HEK293 (cell line): ENCODE data around the gene RBM42.

ENCODE experiments used
- BCL11A ChIP-seq: fragments of 450-650 bp; formaldehyde crosslinking; IDR thresholded peaks from 2 replicates; pipeline ENCODE4 v1.5.1; 2016; ENCODE audit warnings: low read depth, missing biosample characterization, missing genetic modification characterization
- BCL11B ChIP-seq: fragments of 450-650 bp; formaldehyde crosslinking; IDR thresholded peaks from 2 replicates; pipeline ENCODE4 v1.5.1; 2016; ENCODE audit warnings: low read depth, missing biosample characterization, missing genetic modification characterization
- KLF8 ChIP-seq: fragments of 450-650 bp; formaldehyde crosslinking; IDR thresholded peaks from 2 replicates; pipeline ENCODE4 v1.5.1; 2016; ENCODE audit warnings: missing biosample characterization, missing genetic modification characterization
- REPIN1 ChIP-seq: fragments of 450-650 bp; formaldehyde crosslinking; IDR thresholded peaks from 2 replicates; pipeline ENCODE4 v1.5.1; 2017; ENCODE audit warnings: missing biosample characterization, missing genetic modification characterization, low read depth
- SCRT1 ChIP-seq: fragments of 450-650 bp; formaldehyde crosslinking; IDR thresholded peaks from 2 replicates; pipeline ENCODE4 v1.5.1; 2016; ENCODE audit warnings: missing biosample characterization, missing genetic modification characterization, borderline replicate concordance
- TRIM28 ChIP-seq: IDR thresholded peaks from 2 replicates; pipeline ENCODE4 v1.6.1; 2011; ENCODE audit warnings: low read length, control low read depth, borderline replicate concordance
- ZBTB11 ChIP-seq: fragments of 450-650 bp; formaldehyde crosslinking; conservative IDR thresholded peaks from 2 replicates; pipeline ENCODE4 v1.5.1; 2016; ENCODE audit warnings: low read depth, missing biosample characterization, missing genetic modification characterization
- ZNF292 ChIP-seq: fragments of 450-650 bp; formaldehyde crosslinking; IDR thresholded peaks from 2 replicates; pipeline ENCODE4 v1.5.1; 2016; ENCODE audit warnings: low read depth, missing biosample characterization, missing genetic modification characterization, borderline replicate concordance
- ZNF335 ChIP-seq: fragments of 450-650 bp; formaldehyde crosslinking; conservative IDR thresholded peaks from 2 replicates; pipeline ENCODE4 v1.5.1; 2016; ENCODE audit warnings: missing biosample characterization, missing genetic modification characterization
- ZNF362 ChIP-seq: fragments of 450-650 bp; formaldehyde crosslinking; IDR thresholded peaks from 2 replicates; pipeline ENCODE4 v1.5.1; 2016; ENCODE audit warnings: missing biosample characterization, missing genetic modification characterization
- ZNF37A ChIP-seq: fragments of 450-650 bp; IDR thresholded peaks from 2 replicates; pipeline ENCODE4 v1.5.1; 2018; ENCODE audit warnings: missing biosample characterization, missing genetic modification characterization
- ZNF404 ChIP-seq: fragments of 450-650 bp; formaldehyde crosslinking; IDR thresholded peaks from 2 replicates; pipeline ENCODE4 v1.5.1; 2017; ENCODE audit warnings: missing biosample characterization, missing genetic modification characterization
- ZNF560 ChIP-seq: fragments of 450-650 bp; formaldehyde crosslinking; IDR thresholded peaks from 2 replicates; pipeline ENCODE4 v1.5.1; 2017; ENCODE audit warnings: missing biosample characterization, missing genetic modification characterization, borderline replicate concordance
- ZNF654 ChIP-seq: fragments of 450-650 bp; formaldehyde crosslinking; IDR thresholded peaks from 2 replicates; pipeline ENCODE4 v1.5.1; 2016; ENCODE audit warnings: low read depth, missing biosample characterization, missing genetic modification characterization
- ZNF677 ChIP-seq: fragments of 450-650 bp; IDR thresholded peaks from 2 replicates; pipeline ENCODE4 v1.5.0; 2018; ENCODE audit warnings: missing biosample characterization, mild to moderate bottlenecking, missing genetic modification characterization, moderate library complexity
- ZNF747 ChIP-seq: fragments of 450-650 bp; formaldehyde crosslinking; IDR thresholded peaks from 2 replicates; pipeline ENCODE4 v1.5.1; 2016; ENCODE audit warnings: missing biosample characterization, missing genetic modification characterization
- ZNF785 ChIP-seq: fragments of 450-650 bp; formaldehyde crosslinking; IDR thresholded peaks from 2 replicates; pipeline ENCODE4 v1.5.1; 2016; ENCODE audit warnings: missing biosample characterization, missing genetic modification characterization
- ZNF792 ChIP-seq: fragments of 450-650 bp; formaldehyde crosslinking; IDR thresholded peaks from 2 replicates; pipeline ENCODE4 v1.5.1; 2016; ENCODE audit warnings: missing biosample characterization, missing genetic modification characterization
- ZNF837 ChIP-seq: fragments of 450-650 bp; formaldehyde crosslinking; IDR thresholded peaks from 2 replicates; pipeline ENCODE4 v1.5.1; 2016; ENCODE audit warnings: missing biosample characterization, missing genetic modification characterization
- ZSCAN4 ChIP-seq: fragments of 450-650 bp; formaldehyde crosslinking; IDR thresholded peaks from 2 replicates; pipeline ENCODE4 v1.5.1; 2017; ENCODE audit warnings: missing biosample characterization, missing genetic modification characterization
- ZSCAN5A ChIP-seq: fragments of 450-650 bp; formaldehyde crosslinking; IDR thresholded peaks from 2 replicates; pipeline ENCODE4 v1.5.1; 2016; ENCODE audit warnings: missing biosample characterization, missing genetic modification characterization
- TF ChIP-seq, protein P1 (sequence below): fragments of 450-650 bp; formaldehyde crosslinking; IDR thresholded peaks from 2 replicates; pipeline ENCODE4 v1.5.1; 2016; ENCODE audit warnings: missing biosample characterization, missing genetic modification characterization, borderline replicate concordance
- TF ChIP-seq, protein P2 (sequence below): fragments of 450-650 bp; formaldehyde crosslinking; IDR thresholded peaks from 2 replicates; pipeline ENCODE4 v1.5.1; 2017; ENCODE audit warnings: missing biosample characterization, missing genetic modification characterization
- TF ChIP-seq, protein P3 (sequence below): fragments of 450-650 bp; formaldehyde crosslinking; IDR thresholded peaks from 2 replicates; pipeline ENCODE4 v1.5.1; 2016; ENCODE audit warnings: missing biosample characterization, missing genetic modification characterization
- TF ChIP-seq, protein P4 (sequence below): fragments of 450-650 bp; formaldehyde crosslinking; IDR thresholded peaks from 2 replicates; pipeline ENCODE4 v1.5.1; 2016; ENCODE audit warnings: missing biosample characterization, missing genetic modification characterization

Gene RBM42

DNA sequence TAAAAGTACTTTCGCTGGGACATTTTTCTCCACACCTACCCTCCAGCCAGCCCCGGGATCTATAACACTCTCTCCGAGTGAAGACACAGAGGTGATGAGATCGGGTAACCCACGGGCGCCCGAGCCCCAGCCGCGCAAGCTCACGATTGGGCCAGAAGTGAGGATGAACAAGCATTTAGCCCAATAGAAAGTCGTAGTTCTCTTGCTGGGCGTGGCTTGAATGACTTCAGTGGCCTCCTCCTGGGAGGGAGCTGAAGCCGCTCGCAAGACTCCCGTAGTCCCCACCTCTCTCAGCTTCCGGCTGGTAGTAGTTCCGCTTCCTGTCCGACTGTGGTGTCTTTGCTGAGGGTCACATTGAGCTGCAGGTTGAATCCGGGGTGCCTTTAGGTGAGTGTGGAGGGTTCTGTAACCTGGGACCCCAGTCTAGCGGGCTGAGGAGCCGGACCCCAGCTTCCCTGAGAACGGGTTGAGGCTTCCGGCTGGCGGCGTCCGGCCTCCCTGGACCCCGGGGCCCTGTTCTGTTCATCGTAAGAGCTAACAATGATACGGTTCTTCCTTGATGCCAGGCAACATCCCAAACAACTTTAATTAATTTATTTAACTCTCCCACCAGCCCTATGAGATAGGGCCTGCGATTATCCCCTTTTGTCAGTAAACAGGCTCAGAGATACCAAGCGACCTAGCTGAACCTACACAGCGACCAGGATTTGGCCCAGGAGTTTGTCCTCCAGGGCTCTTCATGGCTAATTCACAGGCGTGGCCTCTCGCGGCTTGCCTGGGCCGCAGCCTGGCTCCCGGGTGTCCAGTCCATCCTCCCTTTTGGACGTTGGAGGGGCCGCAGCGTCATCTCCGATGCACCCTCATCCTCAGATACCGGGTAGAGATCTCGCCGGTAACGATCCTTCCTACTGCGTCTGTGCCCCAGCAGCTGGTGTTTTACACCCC is 19.5 kb downstream of the RBM42 start, which contains the start of gene COX6B1 (continued):
- TF ChIP-seq ZNF837 (no peak), ZNF335 (tag by site-specific recombination) (peak; percentile 96), ZNF747 (tag by site-specific recombination) (no peak), TRIM28 (peak; percentile 74; the same call in 1 of the 2 replicates), ZNF654 (no peak), BCL11B (tag by site-specific recombination) (no peak), ZNF404 (no peak), REPIN1 (tag by site-specific recombination) (no peak), ZSCAN5A (tag by site-specific recombination) (peak; percentile 65), ZSCAN4 (tag by site-specific recombination) (no peak), KLF8 (peak; percentile 81), ZNF677 (tag by site-specific recombination) (no peak), ZBTB11 (peak; percentile 98), ZNF292 (no peak), ZNF362 (tag by site-specific recombination) (no peak), ZNF37A (tag by site-specific recombination) (no peak), ZNF792 (no peak), SCRT1 (tag by site-specific recombination) (no peak), ZNF785 (tag by site-specific recombination) (no peak), ZNF560 (no peak), BCL11A (tag by site-specific recombination) (no peak)
- TF ChIP-seq, protein P1, sequence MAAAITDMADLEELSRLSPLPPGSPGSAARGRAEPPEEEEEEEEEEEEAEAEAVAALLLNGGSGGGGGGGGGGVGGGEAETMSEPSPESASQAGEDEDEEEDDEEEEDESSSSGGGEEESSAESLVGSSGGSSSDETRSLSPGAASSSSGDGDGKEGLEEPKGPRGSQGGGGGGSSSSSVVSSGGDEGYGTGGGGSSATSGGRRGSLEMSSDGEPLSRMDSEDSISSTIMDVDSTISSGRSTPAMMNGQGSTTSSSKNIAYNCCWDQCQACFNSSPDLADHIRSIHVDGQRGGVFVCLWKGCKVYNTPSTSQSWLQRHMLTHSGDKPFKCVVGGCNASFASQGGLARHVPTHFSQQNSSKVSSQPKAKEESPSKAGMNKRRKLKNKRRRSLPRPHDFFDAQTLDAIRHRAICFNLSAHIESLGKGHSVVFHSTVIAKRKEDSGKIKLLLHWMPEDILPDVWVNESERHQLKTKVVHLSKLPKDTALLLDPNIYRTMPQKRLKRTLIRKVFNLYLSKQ (tag by site-specific recombination) = no peak
- TF ChIP-seq, protein P2, sequence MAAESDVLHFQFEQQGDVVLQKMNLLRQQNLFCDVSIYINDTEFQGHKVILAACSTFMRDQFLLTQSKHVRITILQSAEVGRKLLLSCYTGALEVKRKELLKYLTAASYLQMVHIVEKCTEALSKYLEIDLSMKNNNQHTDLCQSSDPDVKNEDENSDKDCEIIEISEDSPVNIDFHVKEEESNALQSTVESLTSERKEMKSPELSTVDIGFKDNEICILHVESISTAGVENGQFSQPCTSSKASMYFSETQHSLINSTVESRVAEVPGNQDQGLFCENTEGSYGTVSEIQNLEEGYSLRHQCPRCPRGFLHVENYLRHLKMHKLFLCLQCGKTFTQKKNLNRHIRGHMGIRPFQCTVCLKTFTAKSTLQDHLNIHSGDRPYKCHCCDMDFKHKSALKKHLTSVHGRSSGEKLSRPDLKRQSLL (tag by site-specific recombination) = peak; percentile 67; the same call in 1 of the 2 replicates
- TF ChIP-seq, protein P3, sequence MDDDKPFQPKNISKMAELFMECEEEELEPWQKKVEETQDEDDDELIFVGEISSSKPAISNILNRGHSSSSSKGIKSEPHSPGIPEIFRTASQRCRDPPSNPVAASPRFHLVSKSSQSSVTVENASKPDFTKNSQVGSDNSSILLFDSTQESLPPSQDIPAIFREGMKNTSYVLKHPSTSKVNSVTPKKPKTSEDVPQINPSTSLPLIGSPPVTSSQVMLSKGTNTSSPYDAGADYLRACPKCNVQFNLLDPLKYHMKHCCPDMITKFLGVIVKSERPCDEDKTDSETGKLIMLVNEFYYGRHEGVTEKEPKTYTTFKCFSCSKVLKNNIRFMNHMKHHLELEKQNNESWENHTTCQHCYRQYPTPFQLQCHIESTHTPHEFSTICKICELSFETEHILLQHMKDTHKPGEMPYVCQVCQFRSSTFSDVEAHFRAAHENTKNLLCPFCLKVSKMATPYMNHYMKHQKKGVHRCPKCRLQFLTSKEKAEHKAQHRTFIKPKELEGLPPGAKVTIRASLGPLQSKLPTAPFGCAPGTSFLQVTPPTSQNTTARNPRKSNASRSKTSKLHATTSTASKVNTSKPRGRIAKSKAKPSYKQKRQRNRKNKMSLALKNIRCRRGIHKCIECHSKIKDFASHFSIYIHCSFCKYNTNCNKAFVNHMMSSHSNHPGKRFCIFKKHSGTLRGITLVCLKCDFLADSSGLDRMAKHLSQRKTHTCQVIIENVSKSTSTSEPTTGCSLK (tag by site-specific recombination) = no peak
- TF ChIP-seq, protein P4, sequence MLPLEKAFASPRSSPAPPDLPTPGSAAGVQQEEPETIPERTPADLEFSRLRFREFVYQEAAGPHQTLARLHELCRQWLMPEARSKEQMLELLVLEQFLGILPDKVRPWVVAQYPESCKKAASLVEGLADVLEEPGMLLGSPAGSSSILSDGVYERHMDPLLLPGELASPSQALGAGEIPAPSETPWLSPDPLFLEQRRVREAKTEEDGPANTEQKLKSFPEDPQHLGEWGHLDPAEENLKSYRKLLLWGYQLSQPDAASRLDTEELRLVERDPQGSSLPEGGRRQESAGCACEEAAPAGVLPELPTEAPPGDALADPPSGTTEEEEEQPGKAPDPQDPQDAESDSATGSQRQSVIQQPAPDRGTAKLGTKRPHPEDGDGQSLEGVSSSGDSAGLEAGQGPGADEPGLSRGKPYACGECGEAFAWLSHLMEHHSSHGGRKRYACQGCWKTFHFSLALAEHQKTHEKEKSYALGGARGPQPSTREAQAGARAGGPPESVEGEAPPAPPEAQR (tag by site-specific recombination) = no peak
